Lower lobe of right lung (tissue), 2 donors: Measurements from ENCODE around the gene HMG20A. TPM values are rescaled to one million over a fixed set of nuclear protein-coding genes. Genes with fewer than 3 reads are reported as not detected.

ENCODE experiments used
- ATAC-seq, 2 donors: fragments of 200-7000 bp; cut with Tn5 transposase; one replicate each; pipeline ENCODE4 v1.9.1; 2020 to 2022; ENCODE audit warnings: mild to moderate bottlenecking in 2 of 2, moderate library complexity in 2 of 2
- DNase-seq: peaks from one replicate; pipeline ENCODE4 v3.0.0-alpha.2; 2020
- H3K27ac ChIP-seq: fragments of 200-600 bp; one replicate; pipeline ENCODE4 v1.8.0; 2022
- H3K27me3 ChIP-seq: fragments of 200-600 bp; one replicate; pipeline ENCODE4 v1.8.0; 2022; ENCODE audit warnings: low read depth
- H3K36me3 ChIP-seq: fragments of 200-600 bp; one replicate; pipeline ENCODE4 v1.8.0; 2022; ENCODE audit warnings: mild to moderate bottlenecking
- H3K4me1 ChIP-seq: fragments of 200-600 bp; one replicate; pipeline ENCODE4 v1.8.0; 2022
- H3K4me3 ChIP-seq: fragments of 200-600 bp; one replicate; pipeline ENCODE4 v1.8.0; 2022; ENCODE audit warnings: mild to moderate bottlenecking
- H3K9me3 ChIP-seq: fragments of 200-600 bp; one replicate; pipeline ENCODE4 v1.8.0; 2022
- CTCF ChIP-seq: fragments of 200-600 bp; IDR thresholded peaks from one replicate; pipeline ENCODE4 v1.8.0; 2022; ENCODE audit warnings: antibody characterized with exemption, mild to moderate bottlenecking
- intact Hi-C: fragments of 100-400 bp; cut with DNase I; formaldehyde crosslinking; loops from one replicate; pipeline ENCODE4 v1.11.0; 2022
- total RNA-seq: library from RNA; stranded (reverse); fragmentation: NEBNext Ultra II Directional; extraction: Animal tissue kit (Norgen Biotek cat#: 25700); gene quantifications from one replicate; pipeline ENCODE4 v1.2.1, GENCODE V29; 2021
- donor health status: DM: no; HTN: yes; CAD: no; lungs with severe emphysema.

HMG20A gene
- total RNA-seq, 1 donor from 2014 or later: 40.9 TPM

GRCh38 chr15:77505556-77505955 lies 84.9 kb downstream of the HMG20A start:
- Histone ChIP-seq H3K27me3 (no peaks in the 10 kb centered on the region), H3K9me3 (no peaks in the 10 kb centered on the region), H3K4me3 (no peak overlapping the region), H3K27ac (no peak overlapping the region), H3K36me3 (no peaks in the 10 kb centered on the region), H3K4me1 (peaks cover 56% of the 10 kb centered on the region)
- no peak for ATAC-seq
- intact Hi-C loops: no loop called here
- DNase-seq: no peak
- no peak for TF ChIP-seq CTCF

- Histone ChIP-seq H3K36me3 (no peaks in the 10 kb centered on the region), H3K4me3 (no peak overlapping the region), H3K27ac (peak overlapping the region; percentile 80), H3K9me3 (no peaks in the 10 kb centered on the region), H3K27me3 (no peaks in the 10 kb centered on the region), H3K4me1 (peaks cover 59% of the 10 kb centered on the region)
- ATAC-seq (peak; percentile 70 to 76), DNase-seq (peak; percentile 79)
- intact Hi-C loops: no loop called here
- TF ChIP-seq CTCF: no peak
Measured at GRCh38 chr15:77506311-77507142, 85.8 kb downstream of the HMG20A start.

- intact Hi-C loops: no loop called here
- Histone ChIP-seq H3K4me1 (peaks cover 59% of the 10 kb centered on the region), H3K4me3 (no peak overlapping the region), H3K27me3 (no peaks in the 10 kb centered on the region), H3K27ac (peak overlapping the region; percentile 80), H3K9me3 (no peaks in the 10 kb centered on the region), H3K36me3 (no peaks in the 10 kb centered on the region)
- ATAC-seq (peak; percentile 66 to 70), DNase-seq (peak; percentile 79)
- no peak for TF ChIP-seq CTCF
Measured at GRCh38 chr15:77507143-77507897, 86.6 kb downstream of the HMG20A start.

- DNase-seq (no peak), ATAC-seq (peak; percentile 65)
- Histone ChIP-seq H3K27ac (peak overlapping the region; percentile 80), H3K4me1 (peaks cover 59% of the 10 kb centered on the region), H3K4me3 (no peak overlapping the region), H3K27me3 (no peaks in the 10 kb centered on the region), H3K36me3 (no peaks in the 10 kb centered on the region), H3K9me3 (no peaks in the 10 kb centered on the region)
- no peak for TF ChIP-seq CTCF
- intact Hi-C loops: no loop called here
Measured at GRCh38 chr15:77507911-77508310, 87.2 kb downstream of the HMG20A start.

- peak in 1 of 2 donors; percentile 12 for ATAC-seq
- Histone ChIP-seq H3K9me3 (no peaks in the 10 kb centered on the region), H3K27ac (peak overlapping the region; percentile 80), H3K36me3 (no peaks in the 10 kb centered on the region), H3K4me1 (peaks cover 59% of the 10 kb centered on the region), H3K27me3 (no peaks in the 10 kb centered on the region), H3K4me3 (no peak overlapping the region)
- peak; percentile 68 for DNase-seq
- no peak for TF ChIP-seq CTCF
- intact Hi-C loops: no loop called here
Measured at GRCh38 chr15:77508541-77509243, 88.0 kb downstream of the HMG20A start.
